ENCODE data around the gene CLEC2A. TPM values are rescaled to one million over a fixed set of nuclear protein-coding genes. Genes with fewer than 3 reads are reported as not detected.

Gene CLEC2A
- total and polyA plus RNA-seq, 2 experiments from 2014 or later = not detected

DNA sequence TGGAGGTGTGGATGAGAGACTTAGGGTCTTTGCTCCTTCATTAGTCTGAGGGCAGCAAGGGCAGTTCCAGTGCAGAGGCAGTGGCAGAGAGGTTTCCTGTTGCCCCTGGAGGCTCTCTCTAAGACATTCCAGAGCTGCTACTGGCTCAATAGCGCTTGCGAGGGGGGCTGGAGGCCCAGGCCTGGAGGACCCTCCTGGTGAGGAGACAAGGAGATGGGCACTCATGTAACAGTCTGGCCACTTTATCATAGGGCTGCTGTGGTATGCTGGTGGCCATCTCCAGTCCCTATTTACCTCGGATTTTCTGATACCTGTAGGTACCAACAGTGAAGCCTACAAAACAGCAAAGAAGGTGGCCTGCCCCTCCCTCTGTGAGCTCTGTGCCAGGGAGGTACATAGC is 12.7 kb downstream of the CLEC2A start:
- H3K27me3 ChIP-seq = no peaks in the 10 kb centered on the region
- TF ChIP-seq, protein P1, sequence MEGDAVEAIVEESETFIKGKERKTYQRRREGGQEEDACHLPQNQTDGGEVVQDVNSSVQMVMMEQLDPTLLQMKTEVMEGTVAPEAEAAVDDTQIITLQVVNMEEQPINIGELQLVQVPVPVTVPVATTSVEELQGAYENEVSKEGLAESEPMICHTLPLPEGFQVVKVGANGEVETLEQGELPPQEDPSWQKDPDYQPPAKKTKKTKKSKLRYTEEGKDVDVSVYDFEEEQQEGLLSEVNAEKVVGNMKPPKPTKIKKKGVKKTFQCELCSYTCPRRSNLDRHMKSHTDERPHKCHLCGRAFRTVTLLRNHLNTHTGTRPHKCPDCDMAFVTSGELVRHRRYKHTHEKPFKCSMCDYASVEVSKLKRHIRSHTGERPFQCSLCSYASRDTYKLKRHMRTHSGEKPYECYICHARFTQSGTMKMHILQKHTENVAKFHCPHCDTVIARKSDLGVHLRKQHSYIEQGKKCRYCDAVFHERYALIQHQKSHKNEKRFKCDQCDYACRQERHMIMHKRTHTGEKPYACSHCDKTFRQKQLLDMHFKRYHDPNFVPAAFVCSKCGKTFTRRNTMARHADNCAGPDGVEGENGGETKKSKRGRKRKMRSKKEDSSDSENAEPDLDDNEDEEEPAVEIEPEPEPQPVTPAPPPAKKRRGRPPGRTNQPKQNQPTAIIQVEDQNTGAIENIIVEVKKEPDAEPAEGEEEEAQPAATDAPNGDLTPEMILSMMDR (IDR thresholded peaks at IDR 0.05; ENCODE audit: low read depth, low read length) = no peak
- no peak overlapping the region for H3K27ac ChIP-seq
- no peaks in the 10 kb centered on the region for H3K4me1 ChIP-seq (ENCODE audit: low read depth)
- no peak for DNase-seq (ENCODE audit: low read depth in 1 of 2, low spot score in 1 of 2)
- no peak overlapping the region for H3K4me3 ChIP-seq
- no peaks in the 10 kb centered on the region for H3K36me3 ChIP-seq
- H3K9me3 ChIP-seq (ENCODE audit: low read depth) = no peaks in the 10 kb centered on the region

DNA sequence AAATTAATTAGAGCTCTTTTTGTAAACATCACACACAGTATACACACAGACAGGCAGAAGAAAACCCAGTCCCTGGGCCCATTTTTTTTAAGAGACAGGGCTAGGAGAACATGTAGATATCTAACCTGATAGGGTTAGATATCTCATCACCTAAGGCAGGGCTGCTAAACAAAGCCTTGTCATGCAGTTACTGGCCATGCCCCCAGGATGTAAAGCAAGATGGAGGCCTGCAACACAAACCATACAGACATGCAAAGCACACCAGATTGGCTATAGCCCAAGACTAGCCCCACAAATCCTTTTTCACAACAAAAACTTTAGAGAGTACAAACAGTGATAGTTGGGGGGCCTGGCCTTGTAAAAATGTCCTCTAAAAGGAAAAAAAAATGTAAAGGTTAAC is 20.5 kb downstream of the CLEC2A start:
- Histone ChIP-seq H3K9me3 (ENCODE audit: low read depth) (no peaks in the 10 kb centered on the region), H3K4me3 (no peak overlapping the region), H3K36me3 (no peaks in the 10 kb centered on the region), H3K27ac (no peak overlapping the region), H3K4me1 (ENCODE audit: low read depth) (no peaks in the 10 kb centered on the region), H3K27me3 (no peaks in the 10 kb centered on the region)
- TF ChIP-seq, protein P1 (IDR thresholded peaks at IDR 0.05; ENCODE audit: low read depth, low read length) = no peak
- DNase-seq (ENCODE audit: low read depth in 1 of 2, low spot score in 1 of 2) = no peak

DNA sequence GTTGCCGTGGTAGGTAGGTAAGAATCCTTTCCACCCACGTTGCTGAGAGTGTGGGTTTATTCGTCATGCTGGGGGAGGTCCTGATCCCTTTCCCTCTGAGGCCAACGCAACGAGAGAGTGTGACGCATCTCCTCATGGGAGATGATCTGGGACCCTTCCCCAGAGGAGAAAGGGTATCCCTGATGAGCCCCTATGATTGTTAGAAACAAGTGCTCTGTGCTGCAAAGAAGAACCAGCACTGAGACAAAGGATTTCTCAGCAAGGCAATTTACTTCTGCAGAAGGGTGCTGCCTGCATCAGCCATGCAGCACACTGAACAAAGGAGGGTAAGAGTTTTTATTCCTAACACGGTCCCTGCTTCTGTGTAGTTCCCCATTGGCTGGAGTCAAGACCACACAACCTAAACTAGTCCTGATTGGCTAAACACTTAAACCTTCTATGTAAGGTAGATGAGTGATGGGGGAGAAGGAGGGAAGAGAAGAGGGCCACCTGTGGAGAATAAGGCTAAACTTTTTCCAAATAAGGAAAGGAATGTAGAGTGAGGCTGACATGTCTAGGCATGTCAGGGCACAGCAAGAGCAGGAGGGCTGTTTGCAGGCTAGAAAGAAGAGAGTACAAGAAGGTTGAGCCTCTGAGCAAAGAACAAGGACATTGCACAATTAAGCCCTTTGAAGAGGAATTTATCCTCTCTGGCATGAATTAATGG is 21.3 kb downstream of the CLEC2A start:
- Histone ChIP-seq H3K4me3 (no peak overlapping the region), H3K27ac (no peak overlapping the region), H3K36me3 (no peaks in the 10 kb centered on the region), H3K9me3 (ENCODE audit: low read depth) (no peaks in the 10 kb centered on the region), H3K27me3 (no peaks in the 10 kb centered on the region), H3K4me1 (ENCODE audit: low read depth) (no peaks in the 10 kb centered on the region)
- no peak for DNase-seq (ENCODE audit: low read depth in 1 of 2, low spot score in 1 of 2)
- TF ChIP-seq, protein P1 (IDR thresholded peaks at IDR 0.05; ENCODE audit: low read depth, low read length) = no peak

DNA sequence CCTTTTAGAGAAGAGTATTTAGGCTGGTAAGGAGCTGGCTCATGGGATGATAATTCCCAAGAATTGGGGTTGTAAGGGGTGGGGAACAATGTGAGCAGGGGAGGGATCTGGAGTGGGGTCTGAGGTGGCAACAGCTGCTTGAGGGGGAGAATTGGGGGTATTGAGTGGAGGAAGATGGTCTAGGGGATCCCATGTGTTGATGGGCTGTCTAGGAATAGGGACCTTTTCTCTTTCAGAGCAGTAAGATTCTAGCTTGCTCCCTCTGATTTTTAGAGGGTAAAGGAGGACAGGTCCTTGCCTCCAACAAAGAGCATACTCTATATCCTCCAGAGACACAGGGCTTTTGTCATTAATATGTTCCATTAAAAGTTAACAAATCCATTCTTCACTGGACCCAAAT is 22.4 kb downstream of the CLEC2A start:
- Histone ChIP-seq H3K9me3 (ENCODE audit: low read depth) (no peaks in the 10 kb centered on the region), H3K4me1 (ENCODE audit: low read depth) (no peaks in the 10 kb centered on the region), H3K27me3 (no peaks in the 10 kb centered on the region), H3K27ac (no peak overlapping the region), H3K4me3 (no peak overlapping the region), H3K36me3 (no peaks in the 10 kb centered on the region)
- DNase-seq (ENCODE audit: low read depth in 1 of 2, low spot score in 1 of 2) = no peak
- TF ChIP-seq, protein P1 (IDR thresholded peaks at IDR 0.05; ENCODE audit: low read depth, low read length) = no peak

DNA sequence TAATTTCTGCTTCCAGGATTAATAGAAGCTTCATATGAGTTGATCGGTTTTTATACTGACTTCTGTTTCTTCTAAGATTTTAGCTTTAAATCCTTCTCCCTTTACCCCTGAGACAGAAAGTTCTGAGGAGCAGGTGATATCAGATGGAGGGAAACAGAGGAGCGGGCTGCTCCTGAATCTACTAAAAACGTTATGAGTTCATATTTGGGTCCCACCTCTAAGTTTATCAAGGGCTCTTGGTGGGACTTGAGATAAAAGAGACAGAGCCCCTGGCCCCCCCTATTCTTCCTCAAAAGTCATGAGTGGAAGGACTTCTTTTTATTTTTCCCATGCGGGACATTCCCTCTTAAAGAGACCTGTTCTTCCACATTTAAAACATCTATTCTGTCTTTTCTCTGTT is 23.8 kb downstream of the CLEC2A start:
- H3K4me3 ChIP-seq = no peak overlapping the region
- H3K36me3 ChIP-seq = no peaks in the 10 kb centered on the region

More for the DNA sequence above, 23.8 kb downstream of the CLEC2A start:
- H3K4me1 ChIP-seq (ENCODE audit: low read depth) = no peaks in the 10 kb centered on the region
- DNase-seq (ENCODE audit: low read depth in 1 of 2, low spot score in 1 of 2) = no peak
- no peaks in the 10 kb centered on the region for H3K9me3 ChIP-seq (ENCODE audit: low read depth)
- no peaks in the 10 kb centered on the region for H3K27me3 ChIP-seq
- TF ChIP-seq, protein P1 (IDR thresholded peaks at IDR 0.05; ENCODE audit: low read depth, low read length) = no peak
- H3K27ac ChIP-seq = no peak overlapping the region

Data from cardiac muscle cell (in vitro differentiated cells and primary cell).